ENCODE results near the gene BHLHE23.

DNA sequence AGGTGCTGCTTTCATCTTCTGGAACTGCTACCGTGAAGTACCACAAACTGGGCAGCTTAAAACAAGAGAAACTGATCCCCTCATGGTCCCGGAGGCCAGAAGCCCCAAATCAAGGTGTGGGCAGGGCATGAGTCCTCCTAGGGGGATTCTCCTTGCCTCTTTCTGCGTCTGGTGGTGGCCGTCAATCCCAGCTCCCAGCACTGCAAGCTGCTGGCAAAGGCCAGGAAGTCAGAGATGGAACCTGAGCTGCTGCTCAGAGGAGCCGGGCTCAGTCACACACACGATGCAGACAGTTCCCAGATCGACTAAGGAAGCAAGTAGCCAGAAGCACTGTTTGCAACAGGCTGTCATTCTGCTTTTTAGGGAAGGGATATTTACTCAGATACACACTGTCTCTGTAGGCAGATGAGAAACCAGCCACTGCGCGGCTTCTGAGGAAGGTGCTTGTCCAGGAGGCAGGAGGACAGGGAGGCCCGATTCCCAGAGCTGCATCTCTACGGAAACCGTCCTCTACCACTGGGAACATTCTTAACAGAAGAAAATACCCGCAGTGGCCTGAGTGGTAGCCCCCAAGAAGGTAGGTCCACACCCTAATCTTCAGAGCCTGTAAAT is 15.5 kb downstream of the BHLHE23 start:
- TF ChIP-seq, protein P1, sequence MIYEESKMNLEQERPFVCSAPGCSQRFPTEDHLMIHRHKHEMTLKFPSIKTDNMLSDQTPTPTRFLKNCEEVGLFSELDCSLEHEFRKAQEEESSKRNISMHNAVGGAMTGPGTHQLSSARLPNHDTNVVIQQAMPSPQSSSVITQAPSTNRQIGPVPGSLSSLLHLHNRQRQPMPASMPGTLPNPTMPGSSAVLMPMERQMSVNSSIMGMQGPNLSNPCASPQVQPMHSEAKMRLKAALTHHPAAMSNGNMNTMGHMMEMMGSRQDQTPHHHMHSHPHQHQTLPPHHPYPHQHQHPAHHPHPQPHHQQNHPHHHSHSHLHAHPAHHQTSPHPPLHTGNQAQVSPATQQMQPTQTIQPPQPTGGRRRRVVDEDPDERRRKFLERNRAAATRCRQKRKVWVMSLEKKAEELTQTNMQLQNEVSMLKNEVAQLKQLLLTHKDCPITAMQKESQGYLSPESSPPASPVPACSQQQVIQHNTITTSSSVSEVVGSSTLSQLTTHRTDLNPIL (CRISPR knock-in tag; IDR thresholded peaks at IDR 0.05; ENCODE audit: low read depth), result no peak
- TF ChIP-seq, protein P2, sequence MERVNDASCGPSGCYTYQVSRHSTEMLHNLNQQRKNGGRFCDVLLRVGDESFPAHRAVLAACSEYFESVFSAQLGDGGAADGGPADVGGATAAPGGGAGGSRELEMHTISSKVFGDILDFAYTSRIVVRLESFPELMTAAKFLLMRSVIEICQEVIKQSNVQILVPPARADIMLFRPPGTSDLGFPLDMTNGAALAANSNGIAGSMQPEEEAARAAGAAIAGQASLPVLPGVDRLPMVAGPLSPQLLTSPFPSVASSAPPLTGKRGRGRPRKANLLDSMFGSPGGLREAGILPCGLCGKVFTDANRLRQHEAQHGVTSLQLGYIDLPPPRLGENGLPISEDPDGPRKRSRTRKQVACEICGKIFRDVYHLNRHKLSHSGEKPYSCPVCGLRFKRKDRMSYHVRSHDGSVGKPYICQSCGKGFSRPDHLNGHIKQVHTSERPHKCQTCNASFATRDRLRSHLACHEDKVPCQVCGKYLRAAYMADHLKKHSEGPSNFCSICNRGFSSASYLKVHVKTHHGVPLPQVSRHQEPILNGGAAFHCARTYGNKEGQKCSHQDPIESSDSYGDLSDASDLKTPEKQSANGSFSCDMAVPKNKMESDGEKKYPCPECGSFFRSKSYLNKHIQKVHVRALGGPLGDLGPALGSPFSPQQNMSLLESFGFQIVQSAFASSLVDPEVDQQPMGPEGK (CRISPR knock-in tag; IDR thresholded peaks at IDR 0.05; ENCODE audit: borderline replicate concordance), result no peak
- no peak for TF ChIP-seq ISL1 (CRISPR knock-in tag; IDR thresholded peaks at IDR 0.05)
